Tibial artery (tissue), 4 donors: ENCODE results near the gene KCNN3.

Experiments used
- DNase-seq, 2 donors: peaks; one replicate each; pipeline ENCODE4 v3.0.0-alpha.2; 2019
- H3K27ac ChIP-seq, 2 donors: fragments of 200-600 bp; sonication (generic) in 1 of 2; 1 replicate in 1 of 2; 2 replicates in 1 of 2; pipeline ENCODE4 v1.5.1; 2018 to 2019; ENCODE audit warnings: mild to moderate bottlenecking in 1 of 2
- H3K27me3 ChIP-seq, 2 donors: fragments of 200-600 bp; sonication (generic) in 1 of 2; one replicate each; pipeline versions ENCODE4 v1.5.1 to v1.6.0; 2016 to 2019
- H3K36me3 ChIP-seq, 3 donors: fragments of 200-600 bp; sonication (generic) in 2 of 3; one replicate each; pipeline ENCODE4 v1.5.1; 2016 to 2019; ENCODE audit warnings: mild to moderate bottlenecking in 2 of 3
- H3K4me1 ChIP-seq, 4 donors: fragments of 200-600 bp; sonication (generic) in 2 of 4; 1 replicate in 3 of 4; 2 replicates in 1 of 4; pipeline ENCODE4 v1.5.1; 2016 to 2019
- H3K4me3 ChIP-seq, 2 donors: fragments of 200-600 bp; sonication (generic) in 1 of 2; 1 replicate in 1 of 2; 2 replicates in 1 of 2; pipeline ENCODE4 v1.5.1; 2018 to 2019; ENCODE audit warnings: mild to moderate bottlenecking in 2 of 2
- H3K9me3 ChIP-seq, 3 donors: fragments of 200-600 bp; sonication (generic) in 1 of 3; one replicate each; pipeline ENCODE4 v1.5.1; 2016 to 2019
- intact Hi-C: fragments of 100-400 bp; cut with DNase I; formaldehyde crosslinking; loops from one replicate; pipeline ENCODE4 v1.15.0; 2023; ENCODE audit warnings: low total_unique reads
- TF ChIP-seq, protein P1 (sequence below), 2 experiments: fragments of 200-600 bp in 1 of 2; fragments of 450-650 bp in 1 of 2; IDR thresholded peaks; one replicate each; pipeline ENCODE4 v1.5.1; 2017 to 2019; ENCODE audit warnings: antibody characterized with exemption in 2 of 2, mild to moderate bottlenecking in 1 of 2, moderate library complexity in 1 of 2

KCNN3 gene

DNA sequence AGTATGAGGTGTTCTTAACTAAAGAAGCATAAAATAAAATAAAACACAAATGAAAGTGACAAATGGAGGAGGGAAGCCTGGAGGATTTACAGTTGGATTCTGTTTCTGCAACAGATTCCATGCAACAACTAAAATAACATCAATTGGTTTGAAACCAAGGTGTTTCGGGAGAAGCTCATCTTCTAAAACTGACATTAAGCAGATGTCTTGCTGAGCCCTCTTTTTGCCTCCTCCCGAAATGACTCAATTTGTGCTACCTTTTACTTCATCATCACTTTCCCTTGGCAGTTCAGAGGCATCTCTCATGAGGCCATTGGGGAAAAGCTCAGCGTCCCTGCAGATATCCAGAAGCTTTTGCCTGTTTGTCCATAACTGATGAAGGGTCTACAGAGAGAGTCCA, 140.5 kb downstream of the KCNN3 start:
- peaks cover 0 to 10% (median 4%) of the 10 kb centered on the region in 4 donors for H3K4me1 ChIP-seq
- H3K27me3 ChIP-seq, result peaks cover 0 to 50% of the 10 kb centered on the region in 2 donors
- DNase-seq, result no peak
- H3K27ac ChIP-seq, result no peak overlapping the region
- no peaks in the 10 kb centered on the region for H3K36me3 ChIP-seq
- TF ChIP-seq, protein P1, sequence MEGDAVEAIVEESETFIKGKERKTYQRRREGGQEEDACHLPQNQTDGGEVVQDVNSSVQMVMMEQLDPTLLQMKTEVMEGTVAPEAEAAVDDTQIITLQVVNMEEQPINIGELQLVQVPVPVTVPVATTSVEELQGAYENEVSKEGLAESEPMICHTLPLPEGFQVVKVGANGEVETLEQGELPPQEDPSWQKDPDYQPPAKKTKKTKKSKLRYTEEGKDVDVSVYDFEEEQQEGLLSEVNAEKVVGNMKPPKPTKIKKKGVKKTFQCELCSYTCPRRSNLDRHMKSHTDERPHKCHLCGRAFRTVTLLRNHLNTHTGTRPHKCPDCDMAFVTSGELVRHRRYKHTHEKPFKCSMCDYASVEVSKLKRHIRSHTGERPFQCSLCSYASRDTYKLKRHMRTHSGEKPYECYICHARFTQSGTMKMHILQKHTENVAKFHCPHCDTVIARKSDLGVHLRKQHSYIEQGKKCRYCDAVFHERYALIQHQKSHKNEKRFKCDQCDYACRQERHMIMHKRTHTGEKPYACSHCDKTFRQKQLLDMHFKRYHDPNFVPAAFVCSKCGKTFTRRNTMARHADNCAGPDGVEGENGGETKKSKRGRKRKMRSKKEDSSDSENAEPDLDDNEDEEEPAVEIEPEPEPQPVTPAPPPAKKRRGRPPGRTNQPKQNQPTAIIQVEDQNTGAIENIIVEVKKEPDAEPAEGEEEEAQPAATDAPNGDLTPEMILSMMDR (IDR thresholded peaks at IDR 0.05), result no peak
- H3K9me3 ChIP-seq, result no peaks in the 10 kb centered on the region
- H3K4me3 ChIP-seq, result no peak overlapping the region
- intact Hi-C loops, result no loop called here

DNA sequence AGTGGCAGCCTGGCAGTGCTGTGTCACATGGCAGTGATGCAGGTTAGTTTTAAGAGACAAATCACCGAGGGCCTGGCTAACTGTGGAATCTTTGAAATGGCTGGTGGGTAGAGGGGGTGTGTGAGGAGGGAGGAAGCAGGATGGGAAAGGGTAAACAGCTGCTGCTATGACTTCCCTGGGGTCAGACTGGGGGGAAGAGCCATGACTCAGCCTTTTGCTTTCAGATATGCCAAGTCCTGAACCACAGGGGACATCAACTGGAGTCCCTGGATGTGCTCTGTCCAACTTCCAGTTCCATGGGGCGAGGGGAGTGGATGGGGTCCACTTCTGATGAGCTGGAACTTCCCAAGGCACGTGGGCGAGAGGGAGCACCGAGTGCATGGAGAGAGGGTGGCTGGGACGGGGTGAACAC, 141.0 kb downstream of the KCNN3 start:
- H3K4me3 ChIP-seq, result no peak overlapping the region
- H3K9me3 ChIP-seq, result no peaks in the 10 kb centered on the region
- H3K4me1 ChIP-seq, result peaks cover 0 to 10% (median 4%) of the 10 kb centered on the region in 4 donors
- intact Hi-C loops, result no loop called here
- H3K27ac ChIP-seq, result no peak overlapping the region
- peaks cover 0 to 49% of the 10 kb centered on the region in 2 donors for H3K27me3 ChIP-seq
- TF ChIP-seq, protein P1 (IDR thresholded peaks at IDR 0.05), result no peak
- DNase-seq, result no peak
- H3K36me3 ChIP-seq, result no peaks in the 10 kb centered on the region

DNA sequence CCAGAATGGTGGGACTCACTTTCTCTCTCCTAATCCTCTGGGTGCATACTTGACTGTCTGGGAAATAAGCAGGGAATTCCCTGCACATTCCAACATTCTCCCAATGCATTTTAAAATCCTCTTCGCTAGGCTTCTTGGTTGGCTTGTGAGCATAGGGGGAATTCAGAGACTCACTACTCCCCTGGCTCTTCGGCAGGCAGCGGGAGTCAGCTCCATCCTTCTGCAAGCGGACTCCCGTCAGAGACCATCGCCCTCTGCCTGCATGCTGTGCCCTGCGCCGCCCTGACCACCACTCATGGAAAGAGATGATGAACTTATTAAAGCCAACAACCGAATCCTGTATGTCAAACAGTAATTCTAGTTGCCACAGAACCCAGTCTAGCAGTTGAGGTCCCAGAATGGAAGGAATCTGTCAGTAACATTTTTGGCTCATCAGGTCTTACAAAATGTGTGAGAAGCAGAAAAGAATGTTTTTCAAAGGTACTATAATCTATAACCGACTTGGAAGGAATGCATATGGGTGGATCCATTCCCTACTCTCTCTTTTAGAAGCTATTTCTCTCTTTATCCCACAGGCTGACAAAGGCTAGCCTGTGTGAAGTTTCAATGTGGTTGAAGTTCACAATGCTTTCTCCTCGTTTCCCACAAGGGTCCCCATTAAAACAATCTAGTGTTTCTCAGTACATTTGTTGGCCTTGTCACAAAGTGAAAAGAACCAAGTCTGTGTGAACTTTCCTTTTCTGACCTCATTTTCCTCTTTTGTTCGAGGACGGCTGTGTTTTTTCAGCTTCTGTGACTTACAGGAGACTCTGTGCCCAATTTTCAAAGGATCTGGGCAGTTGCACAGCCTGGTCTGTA, 143.0 kb downstream of the KCNN3 start:
- no peak for DNase-seq
- TF ChIP-seq, protein P1 (IDR thresholded peaks at IDR 0.05), result no peak
- Histone ChIP-seq H3K4me3 (no peak overlapping the region), H3K27me3 (peaks cover 0 to 32% of the 10 kb centered on the region in 2 donors), H3K4me1 (peaks cover 0 to 10% (median 4%) of the 10 kb centered on the region in 4 donors), H3K36me3 (no peaks in the 10 kb centered on the region), H3K27ac (no peak overlapping the region), H3K9me3 (no peaks in the 10 kb centered on the region)
- intact Hi-C loops, result no loop called here

DNA sequence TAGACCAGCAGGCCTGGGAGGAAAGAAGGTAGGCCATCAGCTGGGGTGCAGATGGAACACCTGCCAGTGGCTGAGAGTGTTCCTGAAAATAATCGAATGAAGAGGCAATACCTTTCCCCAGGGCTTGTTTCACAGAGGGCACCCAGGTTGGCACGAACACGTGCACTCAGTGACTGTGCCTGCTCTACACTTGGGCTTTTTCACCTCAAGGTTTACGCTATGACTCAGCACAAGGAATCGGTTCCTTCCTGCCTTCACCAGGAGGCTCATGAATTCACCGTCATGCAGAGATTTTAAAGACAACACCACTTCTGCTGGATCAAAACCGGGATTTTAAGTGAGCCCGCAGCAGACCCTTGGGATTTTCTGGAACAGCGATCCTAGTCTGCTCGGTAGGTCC, 143.6 kb downstream of the KCNN3 start:
- no peak for DNase-seq
- peaks cover 0 to 8% (median 4%) of the 10 kb centered on the region in 4 donors for H3K4me1 ChIP-seq
- H3K27ac ChIP-seq, result no peak overlapping the region
- H3K27me3 ChIP-seq, result peaks cover 0 to 28% of the 10 kb centered on the region in 2 donors
- no peaks in the 10 kb centered on the region for H3K36me3 ChIP-seq
- H3K4me3 ChIP-seq, result no peak overlapping the region
- intact Hi-C loops, result no loop called here
- H3K9me3 ChIP-seq, result no peaks in the 10 kb centered on the region
- TF ChIP-seq, protein P1 (IDR thresholded peaks at IDR 0.05), result no peak

DNA sequence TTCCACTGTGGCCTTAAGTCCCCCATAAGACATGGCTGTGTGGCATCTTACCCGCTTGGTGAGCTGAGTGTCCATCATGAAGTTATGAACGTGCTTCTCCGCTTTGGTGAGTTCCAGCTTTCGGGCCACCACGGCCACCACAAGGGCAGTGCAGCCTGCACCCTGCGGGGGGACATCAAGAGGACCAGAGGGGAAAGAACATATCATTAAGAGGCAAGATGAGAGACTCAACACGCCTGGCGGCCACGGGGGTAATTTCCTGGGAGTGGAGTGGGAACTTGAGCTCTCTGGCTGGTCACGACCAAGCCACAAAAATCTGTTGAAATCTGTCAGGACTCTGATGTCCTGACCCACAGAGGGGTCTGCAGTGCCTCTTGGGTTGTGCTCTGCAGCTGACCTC, 144.2 kb downstream of the KCNN3 start:
- TF ChIP-seq, protein P1 (IDR thresholded peaks at IDR 0.05), result no peak
- Histone ChIP-seq H3K27ac (no peak overlapping the region), H3K9me3 (no peaks in the 10 kb centered on the region), H3K4me1 (peaks cover 0 to 3% (median 1%) of the 10 kb centered on the region in 4 donors), H3K27me3 (peaks cover 0 to 28% of the 10 kb centered on the region in 2 donors), H3K4me3 (no peak overlapping the region), H3K36me3 (no peaks in the 10 kb centered on the region)
- no peak for DNase-seq
- intact Hi-C loops, result no loop called here
